Liver (tissue), 9 donors: ENCODE results near the gene LINGO4. TPM values are rescaled to one million over a fixed set of nuclear protein-coding genes. Genes with fewer than 3 reads are reported as not detected.

Source experiments
- DNase-seq: peaks from one replicate; pipeline ENCODE4 v3.0.0-alpha.2; 2017; ENCODE audit warnings: low spot score
- H3K27ac ChIP-seq, 2 donors: one replicate each; pipeline ENCODE4 v1.7.0; 2013; ENCODE audit warnings: inconsistent platforms in 2 of 2, low read length in 2 of 2, control low read depth in 1 of 2, low read depth in 1 of 2, mild to moderate bottlenecking in 1 of 2
- H3K27me3 ChIP-seq, 4 donors: one replicate each; pipeline versions ENCODE4 v1.6.1 to v1.7.0; 2013; ENCODE audit warnings: low read length in 3 of 4, inconsistent platforms in 1 of 4, mild to moderate bottlenecking in 1 of 4, moderate library complexity in 1 of 4; ENCODE audit not compliant: control insufficient read depth in 4 of 4, insufficient read depth in 4 of 4
- H3K36me3 ChIP-seq, 4 donors: one replicate each; pipeline versions ENCODE4 v1.6.1 to v1.7.0; 2013; ENCODE audit warnings: low read length in 3 of 4, mild to moderate bottlenecking in 3 of 4, low read depth in 1 of 4, moderate library complexity in 1 of 4; ENCODE audit not compliant: control insufficient read depth in 4 of 4, insufficient read depth in 3 of 4
- H3K4me1 ChIP-seq, 4 donors: one replicate each; pipeline versions ENCODE4 v1.6.1 to v1.7.0; 2013; ENCODE audit warnings: low read length in 3 of 4, mild to moderate bottlenecking in 3 of 4, moderate library complexity in 1 of 4; ENCODE audit not compliant: control insufficient read depth in 4 of 4, insufficient read depth in 4 of 4
- H3K4me3 ChIP-seq, 3 donors: one replicate each; pipeline versions ENCODE4 v1.6.1 to v1.7.0; 2013; ENCODE audit warnings: low read length in 3 of 3, control low read depth in 1 of 3, low read depth in 1 of 3, mild to moderate bottlenecking in 1 of 3
- H3K9ac ChIP-seq, 2 donors: one replicate each; pipeline ENCODE4 v1.7.0; 2013; ENCODE audit warnings: low read length in 2 of 2, mild to moderate bottlenecking in 2 of 2, moderate library complexity in 2 of 2, control low read depth in 1 of 2, low read depth in 1 of 2
- H3K9me3 ChIP-seq, 4 donors: one replicate each; pipeline versions ENCODE4 v1.6.1 to v1.7.0; 2013; ENCODE audit warnings: low read length in 3 of 4; ENCODE audit not compliant: control insufficient read depth in 4 of 4
- ATF3 ChIP-seq: IDR thresholded peaks from 2 replicates; pipeline ENCODE4 v1.6.1; 2016; ENCODE audit warnings: antibody characterized with exemption
- CTCF ChIP-seq: fragments of 150-350 bp; IDR thresholded peaks from 2 replicates; pipeline ENCODE4 v1.5.1; 2017; ENCODE audit warnings: improper control_type of control experiment, low read depth, low read length; ENCODE audit not compliant: missing input control
- EGR1 ChIP-seq, 2 donors: IDR thresholded peaks; 2 replicates each; pipeline ENCODE4 v1.6.1; 2016 to 2018; ENCODE audit warnings: antibody characterized with exemption in 2 of 2, low read depth in 2 of 2
- FOXA1 ChIP-seq: IDR thresholded peaks from 2 replicates; pipeline ENCODE4 v1.6.1; 2016; ENCODE audit warnings: antibody characterized with exemption
- FOXA2 ChIP-seq: IDR thresholded peaks from 2 replicates; pipeline ENCODE4 v1.6.1; 2016; ENCODE audit warnings: antibody characterized with exemption
- GABPA ChIP-seq, 2 donors: IDR thresholded peaks in 1 of 2; conservative IDR thresholded peaks in 1 of 2; 2 replicates each; pipeline ENCODE4 v1.6.1; 2016; ENCODE audit warnings: antibody characterized with exemption in 2 of 2, mild to moderate bottlenecking in 1 of 2, moderate library complexity in 1 of 2
- HNF4A ChIP-seq, 2 donors: conservative IDR thresholded peaks; 2 replicates each; pipeline ENCODE4 v1.6.1; 2016; ENCODE audit warnings: antibody characterized with exemption in 2 of 2, mild to moderate bottlenecking in 2 of 2
- HNF4G ChIP-seq: IDR thresholded peaks from 2 replicates; pipeline ENCODE4 v1.6.1; 2016; ENCODE audit warnings: antibody characterized with exemption
- JUND ChIP-seq, 2 donors: IDR thresholded peaks; 2 replicates each; pipeline ENCODE4 v1.6.1; 2016; ENCODE audit warnings: antibody characterized with exemption in 2 of 2
- MAX ChIP-seq: IDR thresholded peaks from 2 replicates; pipeline ENCODE4 v1.6.1; 2016; ENCODE audit warnings: antibody characterized with exemption
- NR2F2 ChIP-seq: IDR thresholded peaks from 2 replicates; pipeline ENCODE4 v1.6.1; 2016; ENCODE audit warnings: antibody characterized with exemption
- RAD21 ChIP-seq, 2 donors: IDR thresholded peaks; 2 replicates each; pipeline ENCODE4 v1.6.1; 2016; ENCODE audit warnings: antibody characterized with exemption in 2 of 2, mild to moderate bottlenecking in 2 of 2
- REST ChIP-seq: IDR thresholded peaks from 2 replicates; pipeline ENCODE4 v1.6.1; 2016; ENCODE audit warnings: antibody characterized with exemption, mild to moderate bottlenecking
- RXRA ChIP-seq, 2 donors: IDR thresholded peaks; 2 replicates each; pipeline ENCODE4 v1.6.1; 2017 to 2018; ENCODE audit warnings: antibody characterized with exemption in 2 of 2, mild to moderate bottlenecking in 1 of 2
- SP1 ChIP-seq: IDR thresholded peaks from 2 replicates; pipeline ENCODE4 v1.6.1; 2018; ENCODE audit warnings: antibody characterized with exemption, mild to moderate bottlenecking
- TAF1 ChIP-seq: conservative IDR thresholded peaks from 2 replicates; pipeline ENCODE4 v1.6.1; 2016; ENCODE audit warnings: antibody characterized with exemption, mild to moderate bottlenecking
- YY1 ChIP-seq: IDR thresholded peaks from 2 replicates; pipeline ENCODE4 v1.6.1; 2016; ENCODE audit warnings: antibody characterized with exemption, mild to moderate bottlenecking
- ZBTB33 ChIP-seq: IDR thresholded peaks from 2 replicates; pipeline ENCODE4 v1.6.1; 2016; ENCODE audit warnings: antibody characterized with exemption
- WGBS: extraction: QIAGEN DNeasy Blood & Tissue Kit; methylation state at CpG from one replicate; pipeline ENCODE4 v1.1.7; 2013; 5-methylcytosine and 5-hydroxymethylcytosine counted together
- polyA plus RNA-seq, 2 donors: library from polyadenylated mRNA; stranded (reverse) in 1 of 2; unstranded in 1 of 2; fragments of 200-250 nt in 1 of 2; fragments of >200 nt in 1 of 2; fragmentation: Nextera tagmentation in 1 of 2; extraction: Ambion mirVana in 1 of 2; gene quantifications; one replicate each; pipeline versions ENCODE4 v1.2.1 to v1.2.3, GENCODE V29; 2013 to 2015
- total RNA-seq, 2 donors: library from RNA; depleted of rRNA; stranded (reverse); fragments of >200 nt; gene quantifications; one replicate each; pipeline ENCODE4 v1.2.3, GENCODE V29; 2014
- donor health status: healthy.
- donor health status: healthy.
- donor health status: healthy.
- donor health status: healthy.
- donor health status: healthy.

Gene LINGO4
- total and polyA plus RNA-seq, 4 donors, result 0.05 to 0.50 (median 0.09) TPM; not detected in 1

GRCh38 chr1:151833172-151833900 is 28.1 kb upstream of the LINGO4 start:
- no peaks in the 10 kb centered on the region for H3K27me3 ChIP-seq
- DNase-seq, result no peak
- H3K9ac ChIP-seq, result peak overlapping the region in 1 of 2 donors; percentile 36

More at GRCh38 chr1:151833172-151833900, 28.1 kb upstream of the LINGO4 start:
- no peaks in the 10 kb centered on the region for H3K9me3 ChIP-seq
- H3K27ac ChIP-seq, result peak overlapping the region; percentile 81 to 94
- H3K4me3 ChIP-seq, result peak overlapping the region in 2 of 3 donors; percentile 27 to 65
- peaks cover 0 to 2% (median under 1%) of the 10 kb centered on the region in 4 donors for H3K36me3 ChIP-seq
- H3K4me1 ChIP-seq, result peaks cover 34 to 81% (median 69%) of the 10 kb centered on the region in 4 donors
- TF ChIP-seq FOXA1, result no peak
- no peak for TF ChIP-seq CTCF
- TF ChIP-seq RAD21 (IDR thresholded peaks at IDR 0.05), result no peak
- TF ChIP-seq HNF4A (conservative IDR thresholded peaks at IDR 0.05), result no peak
- no peak for TF ChIP-seq ATF3
- TF ChIP-seq RXRA (IDR thresholded peaks at IDR 0.05), result no peak
- TF ChIP-seq HNF4G, result no peak
- no peak for TF ChIP-seq YY1
- no peak for TF ChIP-seq FOXA2
- TF ChIP-seq TAF1, result no peak
- no peak for TF ChIP-seq MAX
- TF ChIP-seq SP1, result no peak
- TF ChIP-seq REST, result no peak
- no peak for TF ChIP-seq JUND (IDR thresholded peaks at IDR 0.05)
- TF ChIP-seq GABPA (IDR thresholded peaks at IDR 0.05 in 1 of 2, conservative IDR thresholded peaks at IDR 0.05 in 1 of 2), result no peak
- no peak for TF ChIP-seq EGR1 (IDR thresholded peaks at IDR 0.05; ENCODE audit: low read depth in 2 of 2)
- no peak for TF ChIP-seq NR2F2
- no peak for TF ChIP-seq ZBTB33
- 42% methylated on average over 8 of the region's 8 CpGs for WGBS
